Large intestine (tissue), 3 donors: ENCODE results near the gene ST14. TPM values are rescaled to one million over a fixed set of nuclear protein-coding genes. Genes with fewer than 3 reads are reported as not detected.
A peak's percentile ranks its signal among the peaks of the same experiment; 100 is the strongest.

Experiments used
- DNase-seq, 2 donors: peaks; one replicate each; pipeline versions ENCODE4 v3.0.0 to v3.0.0-alpha.2; 2013
- H3K27ac ChIP-seq: one replicate; pipeline ENCODE4 v1.5.1; 2013; ENCODE audit warnings: low read length
- H3K27me3 ChIP-seq: 2 replicates; pipeline ENCODE4 v1.6.1; 2013; ENCODE audit warnings: low read length; ENCODE audit not compliant: control insufficient read depth, insufficient read depth
- H3K36me3 ChIP-seq: 2 replicates; pipeline ENCODE4 v1.6.1; 2013; ENCODE audit warnings: low read length; ENCODE audit not compliant: control insufficient read depth, insufficient read depth
- H3K4me1 ChIP-seq: one replicate; pipeline ENCODE4 v1.6.1; 2013; ENCODE audit warnings: low read length; ENCODE audit not compliant: control insufficient read depth, insufficient read depth
- H3K4me3 ChIP-seq: one replicate; pipeline ENCODE4 v1.5.1; 2013; ENCODE audit warnings: low read length
- H3K9me3 ChIP-seq: one replicate; pipeline ENCODE4 v1.6.1; 2013; ENCODE audit warnings: mild to moderate bottlenecking, low read depth, low read length, moderate library complexity; ENCODE audit not compliant: control insufficient read depth
- WGBS: methylation state at CpG from one replicate; pipeline ENCODE4 v1.1.5; 2013; ENCODE audit warnings: low lambda C conversion rate; ENCODE audit not compliant: insufficient coverage; 5-methylcytosine and 5-hydroxymethylcytosine counted together
- polyA plus RNA-seq: library from polyadenylated mRNA; unstranded; fragments of 120-200 nt; gene quantifications from one replicate; pipeline ENCODE4 v1.2.1, GENCODE V29; 2013

Gene ST14
- polyA plus RNA-seq, 1 donor: 164 TPM

DNA sequence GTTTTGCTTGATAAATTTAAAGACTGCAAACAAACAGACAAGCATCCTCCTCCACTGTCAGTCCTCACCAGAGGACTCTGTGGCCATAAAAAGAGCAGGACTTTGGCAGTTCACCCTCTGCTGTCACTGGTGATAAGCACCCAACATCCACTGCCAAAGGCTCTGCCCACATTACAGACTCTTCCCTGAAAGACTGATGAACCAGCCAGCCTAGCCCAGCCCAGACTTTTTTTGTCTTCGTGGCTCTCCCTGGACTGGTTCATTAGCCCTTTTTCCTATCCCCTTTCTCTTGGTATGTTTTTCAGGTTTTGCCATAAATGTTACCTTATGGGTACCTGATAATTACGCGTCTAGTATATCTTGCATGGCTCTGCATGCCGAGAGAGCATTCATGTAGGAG, 15.1 kb downstream of the ST14 start:
- 100% methylated on average over 1 of the region's 4 CpGs for WGBS
- peaks cover 9% of the 10 kb centered on the region for H3K36me3 ChIP-seq
- H3K4me1 ChIP-seq: peaks cover 43% of the 10 kb centered on the region
- DNase-seq: no peak
- no peak overlapping the region for H3K4me3 ChIP-seq
- H3K27ac ChIP-seq: no peak overlapping the region
- peaks cover 3% of the 10 kb centered on the region for H3K9me3 ChIP-seq
- H3K27me3 ChIP-seq: no peaks in the 10 kb centered on the region

DNA sequence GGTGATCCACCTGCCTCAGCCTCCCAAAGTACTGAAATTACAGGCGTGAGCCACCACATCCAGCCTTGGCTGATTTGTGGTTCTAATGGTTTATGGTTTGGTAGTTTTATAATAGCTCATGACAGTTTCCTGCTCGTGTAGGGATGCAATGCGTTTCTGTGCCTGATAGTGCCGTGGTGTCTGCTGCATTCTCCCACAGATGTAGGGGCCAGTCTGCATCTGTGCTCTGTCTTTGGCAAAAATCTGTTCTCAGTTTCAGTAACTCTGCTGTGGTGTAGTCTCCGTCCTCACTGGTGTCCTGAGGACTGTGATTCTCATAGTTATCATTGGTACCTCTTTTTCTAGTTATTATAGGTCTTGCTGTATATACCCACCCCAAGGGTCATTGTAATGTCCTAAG, 16.3 kb downstream of the ST14 start:
- no CpG with 5 or more reads among the region's 5 CpGs for WGBS
- H3K27me3 ChIP-seq: no peaks in the 10 kb centered on the region
- peaks cover 45% of the 10 kb centered on the region for H3K4me1 ChIP-seq
- no peak overlapping the region for H3K4me3 ChIP-seq
- no peak overlapping the region for H3K27ac ChIP-seq
- peaks cover 3% of the 10 kb centered on the region for H3K9me3 ChIP-seq
- H3K36me3 ChIP-seq: peaks cover 9% of the 10 kb centered on the region
- no peak for DNase-seq

DNA sequence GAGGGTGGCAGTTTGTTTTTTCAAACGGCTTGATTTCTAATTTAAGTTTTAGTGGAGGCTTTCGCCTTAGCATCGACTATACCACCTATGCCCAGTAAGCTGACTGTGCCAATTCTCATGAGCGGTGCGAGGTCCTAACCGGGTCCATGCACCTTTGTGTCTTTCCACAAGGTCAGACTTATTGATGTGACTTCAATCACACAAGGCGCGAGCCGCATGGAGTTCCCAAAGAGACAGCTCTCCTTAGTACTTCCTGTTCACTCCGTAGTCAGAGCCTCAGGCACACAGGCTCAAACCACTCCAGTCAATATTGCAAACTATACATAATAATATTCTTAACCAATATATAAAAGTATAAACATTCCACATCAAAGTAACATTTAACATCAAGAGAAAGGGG, 18.2 kb downstream of the ST14 start:
- peak in 1 of 2 donors; percentile 25 for DNase-seq
- WGBS: 100% methylated on average over 1 of the region's 10 CpGs
- Histone ChIP-seq H3K4me1 (peaks cover 54% of the 10 kb centered on the region), H3K4me3 (no peak overlapping the region), H3K9me3 (peaks cover 3% of the 10 kb centered on the region), H3K36me3 (peaks cover 9% of the 10 kb centered on the region), H3K27me3 (no peaks in the 10 kb centered on the region), H3K27ac (peak overlapping the region; percentile 99)

DNA sequence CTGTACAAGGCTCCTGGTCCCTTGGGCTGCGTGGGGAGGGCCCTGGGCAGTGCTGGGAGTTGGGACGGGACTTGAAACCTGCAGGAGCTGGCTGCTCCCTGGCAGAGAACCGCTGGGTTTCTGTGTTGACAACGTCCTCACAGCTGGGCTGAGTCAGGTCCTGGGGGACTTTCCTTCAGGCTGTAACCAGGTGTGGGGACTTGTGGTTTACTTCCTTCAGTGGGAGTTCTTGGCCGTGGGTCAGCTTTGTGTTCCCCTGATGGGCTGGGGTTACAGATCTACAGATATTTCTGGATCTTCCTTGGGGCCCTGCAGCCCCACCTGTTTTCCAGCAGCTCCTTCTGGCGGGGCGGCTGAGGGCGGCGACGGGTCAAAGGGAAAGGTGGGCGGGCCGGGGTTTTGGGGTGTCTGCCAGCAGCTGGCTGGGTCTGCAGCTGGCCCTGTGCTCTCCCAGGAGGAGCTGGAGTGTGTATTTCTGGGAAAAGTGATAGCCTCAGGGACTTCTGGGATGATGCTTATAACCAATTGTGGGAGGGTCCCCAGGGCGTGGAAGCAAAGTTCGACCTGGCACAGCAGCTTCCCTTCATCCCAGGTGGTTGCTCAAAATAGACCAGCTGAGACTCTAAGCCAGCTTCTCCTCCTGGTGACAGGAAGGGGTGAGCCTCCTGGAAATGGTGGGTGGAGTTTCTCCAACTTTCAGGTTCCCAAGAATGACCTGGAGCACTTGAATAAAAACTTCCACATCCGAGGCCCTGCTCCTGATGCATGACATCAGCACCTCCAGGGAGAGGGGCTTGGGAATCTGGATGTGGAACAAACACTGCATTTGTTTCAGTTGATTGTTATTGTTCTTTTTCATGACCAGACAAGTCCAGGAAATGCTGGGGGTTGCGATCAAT, 19.1 kb downstream of the ST14 start:
- peaks cover 54% of the 10 kb centered on the region for H3K4me1 ChIP-seq
- peak in 1 of 2 donors; percentile 70 for DNase-seq
- peaks cover 3% of the 10 kb centered on the region for H3K9me3 ChIP-seq
- H3K27me3 ChIP-seq: no peaks in the 10 kb centered on the region
- H3K36me3 ChIP-seq: peaks cover 9% of the 10 kb centered on the region
- peak overlapping the region; percentile 99 for H3K27ac ChIP-seq
- H3K4me3 ChIP-seq: no peak overlapping the region
- no CpG with 5 or more reads among the region's 16 CpGs for WGBS

DNA sequence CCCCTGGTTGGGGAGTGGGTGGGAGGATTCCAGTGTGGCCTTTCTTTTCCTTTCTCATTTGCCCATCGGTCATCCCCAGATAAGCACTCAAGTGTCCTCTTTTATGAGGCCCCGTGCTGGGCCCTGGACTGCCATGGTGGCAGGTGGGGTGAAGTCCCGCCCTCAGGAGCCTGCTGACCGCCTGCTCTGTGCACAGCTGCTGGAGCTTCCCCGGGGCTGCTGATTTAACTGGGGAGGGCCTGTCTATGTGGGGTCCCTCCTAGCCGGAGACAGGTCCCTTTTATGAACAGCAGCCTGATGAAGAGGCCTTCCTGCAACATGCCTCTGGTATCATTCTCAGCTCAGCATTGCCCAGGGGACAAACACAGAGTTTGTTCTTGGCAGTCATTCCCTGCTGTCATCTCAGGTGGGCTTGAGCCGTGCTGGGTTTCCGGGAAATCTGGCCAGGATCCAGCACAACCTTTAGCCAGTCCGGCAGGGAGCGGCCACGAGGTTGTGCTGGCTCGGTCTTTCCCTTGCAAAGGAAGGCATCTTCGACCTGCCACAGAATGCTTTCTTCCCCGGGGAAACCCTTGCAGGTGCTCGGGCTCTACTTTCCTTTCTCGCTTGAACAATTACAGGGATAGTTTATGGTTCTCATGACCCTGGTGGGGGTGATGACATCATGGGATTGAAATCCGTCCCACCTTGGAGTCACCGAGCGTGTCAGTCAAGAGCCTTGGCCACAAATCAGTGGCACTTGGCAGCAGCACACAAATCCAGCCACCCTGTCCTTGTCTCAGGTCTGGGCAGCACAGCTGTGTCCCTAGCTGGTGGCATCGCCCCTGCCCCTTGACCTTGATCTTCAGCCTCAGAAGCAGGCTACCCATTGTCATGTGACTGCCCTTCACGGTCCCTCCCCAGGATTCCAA, 20.1 kb downstream of the ST14 start:
- Histone ChIP-seq H3K9me3 (peaks cover 2% of the 10 kb centered on the region), H3K4me1 (peaks cover 57% of the 10 kb centered on the region), H3K27me3 (no peaks in the 10 kb centered on the region), H3K4me3 (no peak overlapping the region), H3K27ac (peak overlapping the region; percentile 99), H3K36me3 (peaks cover 6% of the 10 kb centered on the region)
- peak; percentile 78 to 91 for DNase-seq
- no CpG with 5 or more reads among the region's 21 CpGs for WGBS

DNA sequence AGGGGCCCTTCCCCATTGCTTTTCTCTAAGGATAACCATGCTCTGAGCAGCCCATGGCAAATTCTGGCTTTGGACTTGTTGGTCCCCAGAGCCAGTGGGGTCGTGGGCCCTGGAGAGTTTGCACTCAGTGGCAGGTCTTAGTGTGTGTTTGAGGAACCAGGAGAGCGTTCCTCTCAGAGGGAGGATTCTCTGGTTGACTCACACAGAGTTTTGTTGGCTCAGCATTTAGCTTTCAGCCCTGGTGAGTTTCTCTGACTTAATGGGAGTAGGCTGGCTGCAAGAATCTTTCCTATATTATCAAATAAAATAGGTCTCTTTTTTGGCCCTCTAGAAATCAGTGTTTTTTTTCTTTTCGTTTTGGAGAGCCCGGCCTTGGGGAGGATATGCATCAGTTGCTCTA, 20.9 kb downstream of the ST14 start:
- no peak overlapping the region for H3K4me3 ChIP-seq
- peaks cover 6% of the 10 kb centered on the region for H3K36me3 ChIP-seq
- DNase-seq: peak; percentile 60 to 73
- H3K27me3 ChIP-seq: no peaks in the 10 kb centered on the region
- no CpG with 5 or more reads among the region's 4 CpGs for WGBS
- peak overlapping the region; percentile 99 for H3K27ac ChIP-seq
- peaks cover 57% of the 10 kb centered on the region for H3K4me1 ChIP-seq
- H3K9me3 ChIP-seq: no peaks in the 10 kb centered on the region

DNA sequence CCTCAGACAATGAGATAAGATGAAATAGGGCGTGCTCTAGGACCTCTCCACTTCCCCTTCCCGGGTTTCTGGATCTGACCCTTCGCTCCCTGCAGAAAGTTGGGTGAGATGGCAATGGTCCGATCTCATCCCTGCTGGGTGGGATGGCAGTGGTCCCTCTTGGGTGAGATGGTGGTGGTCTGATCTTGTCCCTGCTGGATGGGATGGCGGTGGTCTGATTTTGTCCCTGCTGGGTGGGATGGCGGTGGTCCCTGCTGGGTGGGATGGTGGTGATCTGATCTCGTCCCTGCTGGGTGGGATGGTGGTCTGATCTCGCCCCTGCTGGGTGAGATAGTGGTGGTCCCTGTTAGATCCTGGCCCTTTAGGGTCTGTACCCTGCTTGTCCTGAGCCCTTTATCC, 21.3 kb downstream of the ST14 start:
- Histone ChIP-seq H3K4me1 (peaks cover 57% of the 10 kb centered on the region), H3K27me3 (no peaks in the 10 kb centered on the region), H3K9me3 (no peaks in the 10 kb centered on the region), H3K36me3 (peaks cover 6% of the 10 kb centered on the region), H3K4me3 (peak overlapping the region; percentile 19), H3K27ac (peak overlapping the region; percentile 99)
- WGBS: no CpG with 5 or more reads among the region's 8 CpGs
- no peak for DNase-seq

DNA sequence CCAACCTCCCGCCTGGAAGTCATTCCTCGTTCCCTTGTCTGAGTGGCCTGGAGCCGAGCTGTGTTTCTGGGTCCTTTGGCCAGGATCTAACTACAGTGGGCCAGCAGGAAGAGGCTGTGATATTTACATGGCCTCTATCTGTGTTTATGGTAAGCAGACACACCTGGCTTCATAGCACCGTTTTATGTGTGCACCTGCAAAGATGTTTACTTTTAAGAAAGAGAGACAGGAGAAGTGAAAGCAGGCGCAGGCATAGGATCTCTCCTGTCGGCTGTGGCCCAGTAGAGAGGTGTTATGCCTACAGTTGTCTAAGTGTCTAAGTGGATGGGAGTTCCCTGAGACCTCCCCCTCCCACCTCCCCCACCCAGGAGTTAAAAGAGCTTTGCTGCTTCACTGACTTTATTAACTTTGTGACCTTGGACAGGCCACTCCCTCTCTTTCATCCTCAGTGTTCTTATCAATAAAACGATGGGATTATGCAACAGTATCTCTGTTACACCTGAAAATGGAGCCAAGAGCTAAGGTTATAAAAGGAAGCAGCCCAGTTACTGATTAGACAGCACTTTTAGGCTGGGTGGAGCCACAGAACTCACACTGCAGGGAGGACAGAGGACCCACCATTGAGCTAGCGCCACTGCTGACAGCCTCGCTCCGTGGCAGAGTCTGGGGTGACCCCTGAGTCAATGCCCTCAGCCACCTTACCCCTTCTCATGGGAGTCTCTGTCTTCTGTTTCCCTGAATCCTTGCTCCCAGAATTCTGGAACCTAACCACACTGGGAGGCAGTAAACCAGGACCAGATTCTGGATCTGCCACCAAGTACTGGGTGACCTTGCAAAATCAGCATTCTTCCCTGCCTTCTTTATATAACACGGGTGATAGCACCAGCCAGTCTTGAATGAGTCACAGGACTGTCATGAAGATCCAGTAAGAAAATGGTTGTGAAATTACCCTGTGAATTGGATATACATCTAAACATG, 22.0 kb downstream of the ST14 start:
- peak overlapping the region; percentile 19 for H3K4me3 ChIP-seq
- peaks cover 6% of the 10 kb centered on the region for H3K36me3 ChIP-seq
- peak overlapping the region; percentile 99 for H3K27ac ChIP-seq
- DNase-seq: peak; percentile 93 to 98
- peaks cover 57% of the 10 kb centered on the region for H3K4me1 ChIP-seq
- H3K27me3 ChIP-seq: no peaks in the 10 kb centered on the region
- WGBS: no CpG with 5 or more reads among the region's 11 CpGs
- H3K9me3 ChIP-seq: no peaks in the 10 kb centered on the region

DNA sequence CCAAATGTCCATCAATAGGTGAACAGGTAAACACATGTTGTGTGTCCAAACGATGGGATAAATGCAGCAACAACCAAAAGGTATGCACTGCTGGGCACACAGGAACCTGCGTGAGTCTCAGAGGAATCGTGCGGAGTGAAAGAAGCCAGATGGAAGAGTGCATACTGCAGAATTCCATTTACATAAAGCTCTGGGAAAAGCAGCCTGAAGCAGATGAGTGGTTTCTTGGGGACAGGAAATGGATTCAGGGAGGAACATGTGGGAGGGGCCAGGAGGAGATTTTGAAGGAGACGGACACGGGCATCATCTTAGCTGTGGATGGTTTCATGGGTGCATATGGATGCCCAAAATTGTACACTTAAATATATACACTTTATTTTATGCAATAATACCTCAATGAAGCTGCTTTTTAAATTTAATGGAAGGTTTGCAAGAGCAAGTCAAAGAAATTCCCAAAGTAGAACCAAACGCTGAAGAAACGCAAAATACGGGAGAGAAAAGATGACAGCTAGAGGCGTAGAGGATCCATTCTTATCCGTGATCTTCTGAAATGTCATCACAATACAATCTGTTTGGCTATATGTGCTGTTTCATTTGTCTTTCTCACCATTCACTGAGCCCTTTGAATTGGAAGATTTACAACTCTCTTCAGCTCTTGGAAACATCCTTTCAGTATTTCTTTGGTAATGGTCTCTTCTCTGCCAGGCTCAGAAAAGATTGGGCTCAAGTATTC, 24.5 kb downstream of the ST14 start:
- Histone ChIP-seq H3K4me1 (peaks cover 41% of the 10 kb centered on the region), H3K27ac (peak overlapping the region; percentile 99), H3K4me3 (no peak overlapping the region), H3K36me3 (peaks cover 17% of the 10 kb centered on the region), H3K9me3 (no peaks in the 10 kb centered on the region), H3K27me3 (no peaks in the 10 kb centered on the region)
- DNase-seq: no peak
- WGBS: 100% methylated on average over 5 of the region's 11 CpGs
